Mesenchymal stem cell (in vitro differentiated cells and primary cell): ENCODE measurements around the gene CCDC184.

Source experiments
- DNase-seq: peaks from one replicate; pipeline ENCODE4 v3.0.0-alpha.2; 2013
- H2AFZ ChIP-seq: one replicate; pipeline ENCODE4 v1.6.1; 2013; ENCODE audit warnings: low read depth, mild to moderate bottlenecking, control low read depth, inconsistent platforms, low read length, moderate library complexity
- H2AK5ac ChIP-seq: 2 replicates; pipeline ENCODE4 v1.6.1; 2013; ENCODE audit warnings: low read length, moderate library complexity, mild to moderate bottlenecking, inconsistent platforms; ENCODE audit not compliant: severe bottlenecking
- H2BK120ac ChIP-seq: one replicate; pipeline ENCODE4 v1.6.1; 2013; ENCODE audit warnings: low read depth, mild to moderate bottlenecking, inconsistent platforms, low read length, moderate library complexity
- H2BK12ac ChIP-seq, 2 experiments: one replicate each; pipeline ENCODE4 v1.6.1; 2013; ENCODE audit warnings: inconsistent platforms in 2 of 2, low read length in 2 of 2, mild to moderate bottlenecking in 2 of 2, moderate library complexity in 2 of 2, control low read depth in 1 of 2
- H2BK15ac ChIP-seq: one replicate; pipeline ENCODE4 v1.6.1; 2013; ENCODE audit warnings: mild to moderate bottlenecking, low read depth, inconsistent platforms; ENCODE audit not compliant: poor library complexity, severe bottlenecking
- H2BK5ac ChIP-seq: 2 replicates; pipeline ENCODE4 v1.6.1; 2013; ENCODE audit warnings: low read depth, mild to moderate bottlenecking, low read length, control low read depth, inconsistent platforms; ENCODE audit not compliant: poor library complexity, severe bottlenecking
- H3K14ac ChIP-seq, 2 experiments: one replicate each; pipeline ENCODE4 v1.6.1; 2013; ENCODE audit warnings: inconsistent platforms in 2 of 2, low read length in 2 of 2, control low read depth in 1 of 2, mild to moderate bottlenecking in 1 of 2, moderate library complexity in 1 of 2
- H3K18ac ChIP-seq, 2 experiments: one replicate each; pipeline ENCODE4 v1.6.1; 2013; ENCODE audit warnings: inconsistent platforms in 2 of 2, low read length in 2 of 2, control low read depth in 1 of 2, low read depth in 1 of 2, mild to moderate bottlenecking in 1 of 2
- H3K23ac ChIP-seq, 2 experiments: one replicate each; pipeline ENCODE4 v1.6.1; 2013; ENCODE audit warnings: inconsistent platforms in 2 of 2, low read length in 2 of 2, mild to moderate bottlenecking in 2 of 2, moderate library complexity in 2 of 2, control low read depth in 1 of 2
- H3K27ac ChIP-seq: 2 replicates; pipeline ENCODE4 v1.5.1; 2013; ENCODE audit warnings: mild to moderate bottlenecking, moderate library complexity, low read length, control low read depth, inconsistent platforms; ENCODE audit not compliant: poor library complexity, severe bottlenecking
- H3K27me3 ChIP-seq, 2 experiments: 2 replicates each; pipeline versions ENCODE4 v1.6.1 to v1.7.0; 2013; ENCODE audit warnings: low read length in 2 of 2, mild to moderate bottlenecking in 2 of 2, moderate library complexity in 2 of 2, control low read depth in 1 of 2, inconsistent platforms in 1 of 2; ENCODE audit not compliant: control insufficient read depth in 1 of 2, insufficient read depth in 1 of 2
- H3K36me3 ChIP-seq, 2 experiments: 2 replicates each; pipeline versions ENCODE4 v1.6.1 to v1.7.0; 2013; ENCODE audit warnings: low read length in 2 of 2, control low read depth in 1 of 2, inconsistent platforms in 1 of 2, low read depth in 1 of 2, mild to moderate bottlenecking in 1 of 2; ENCODE audit not compliant: insufficient read depth in 2 of 2, control insufficient read depth in 1 of 2
- H3K4ac ChIP-seq, 2 experiments: one replicate each; pipeline ENCODE4 v1.6.1; 2013; ENCODE audit warnings: inconsistent platforms in 2 of 2, low read length in 2 of 2, mild to moderate bottlenecking in 2 of 2, moderate library complexity in 2 of 2, control low read depth in 1 of 2, low read depth in 1 of 2
- H3K4me1 ChIP-seq: 2 replicates; pipeline ENCODE4 v1.6.1; 2013; ENCODE audit warnings: low read depth, low read length, control low read depth; ENCODE audit not compliant: control insufficient read depth, insufficient read depth
- H3K4me2 ChIP-seq: 2 replicates; pipeline ENCODE4 v1.6.1; 2013; ENCODE audit warnings: low read length, mild to moderate bottlenecking, inconsistent platforms; ENCODE audit not compliant: poor library complexity, severe bottlenecking
- H3K4me3 ChIP-seq, 2 experiments: 2 replicates each; pipeline versions ENCODE4 v1.5.1 to v1.7.0; 2013; ENCODE audit warnings: low read length in 2 of 2, mild to moderate bottlenecking in 2 of 2, control low read depth in 1 of 2, low read depth in 1 of 2; ENCODE audit not compliant: insufficient read depth in 1 of 2
- H3K79me1 ChIP-seq: replicated peaks from 2 replicates; pipeline ENCODE4 v1.6.1; 2013; ENCODE audit warnings: mild to moderate bottlenecking, control low read depth, low read length, inconsistent platforms; ENCODE audit not compliant: poor library complexity, severe bottlenecking
- H3K9ac ChIP-seq: 2 replicates; pipeline ENCODE4 v1.7.0; 2013; ENCODE audit warnings: mild to moderate bottlenecking, low read length, moderate library complexity
- H3K9me3 ChIP-seq: 2 replicates; pipeline ENCODE4 v1.7.0; 2013; ENCODE audit warnings: mild to moderate bottlenecking, low read length; ENCODE audit not compliant: control insufficient read depth
- H4K8ac ChIP-seq: one replicate; pipeline ENCODE4 v1.6.1; 2013; ENCODE audit warnings: inconsistent platforms, mild to moderate bottlenecking, low read length, moderate library complexity
- H4K91ac ChIP-seq: one replicate; pipeline ENCODE4 v1.6.1; 2013; ENCODE audit warnings: mild to moderate bottlenecking, low read length, inconsistent platforms
- WGBS: methylation state at CpG from one replicate; pipeline ENCODE4 v1.1.7; 2013; ENCODE audit warnings: mixed read lengths; 5-methylcytosine and 5-hydroxymethylcytosine counted together

The CCDC184 gene

DNA sequence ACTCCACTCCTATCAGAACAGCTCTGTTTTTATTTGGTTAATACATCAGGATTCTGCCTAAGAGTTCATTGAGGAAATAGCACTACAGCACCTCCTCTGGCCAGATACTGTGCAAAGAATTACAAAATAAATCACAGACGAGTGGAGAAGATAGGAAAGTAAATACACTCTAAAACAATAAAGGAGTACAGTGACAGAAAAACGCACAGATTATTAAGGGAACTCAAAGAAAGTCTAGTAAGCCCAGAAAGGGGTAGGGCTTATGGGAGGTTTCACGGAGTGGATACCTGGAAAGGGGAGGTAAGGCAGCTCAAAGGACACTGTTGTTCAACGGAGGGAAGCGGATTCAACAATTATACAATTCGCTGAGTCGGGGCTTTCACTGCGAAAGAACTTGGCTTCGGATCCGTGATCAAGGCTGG lies 14.1 kb downstream of the CCDC184 start:
- H3K23ac ChIP-seq, result no peak overlapping the region
- peak overlapping the region; percentile 20 for H2AFZ ChIP-seq
- H2BK120ac ChIP-seq, result no peak overlapping the region
- no peak for DNase-seq
- no peak overlapping the region for H3K4me2 ChIP-seq
- peak overlapping the region in 1 of 2 experiments; percentile 15 for H3K4ac ChIP-seq
- H3K9ac ChIP-seq, result peak overlapping the region; percentile 99
- no peaks in the 10 kb centered on the region for H3K36me3 ChIP-seq
- H2AK5ac ChIP-seq, result no peak overlapping the region
- H4K91ac ChIP-seq, result no peak overlapping the region
- no peak overlapping the region for H4K8ac ChIP-seq
- H3K27me3 ChIP-seq, result peaks cover 0 to 33% of the 10 kb centered on the region in 2 experiments
- H2BK5ac ChIP-seq, result no peak overlapping the region
- peak overlapping the region; percentile 39 for H2BK15ac ChIP-seq
- H3K4me3 ChIP-seq, result peak overlapping the region in 1 of 2 experiments; percentile 84
- H3K9me3 ChIP-seq, result no peaks in the 10 kb centered on the region
- no peaks in the 10 kb centered on the region for H3K4me1 ChIP-seq
- H3K27ac ChIP-seq, result no peak overlapping the region
- peak overlapping the region; percentile 16 to 93 for H3K18ac ChIP-seq
- H3K79me1 ChIP-seq, result no peaks in the 10 kb centered on the region
- 35% methylated on average over 9 of the region's 10 CpGs for WGBS
- H2BK12ac ChIP-seq, result peak overlapping the region in 1 of 2 experiments; percentile 96
- no peak overlapping the region for H3K14ac ChIP-seq

DNA sequence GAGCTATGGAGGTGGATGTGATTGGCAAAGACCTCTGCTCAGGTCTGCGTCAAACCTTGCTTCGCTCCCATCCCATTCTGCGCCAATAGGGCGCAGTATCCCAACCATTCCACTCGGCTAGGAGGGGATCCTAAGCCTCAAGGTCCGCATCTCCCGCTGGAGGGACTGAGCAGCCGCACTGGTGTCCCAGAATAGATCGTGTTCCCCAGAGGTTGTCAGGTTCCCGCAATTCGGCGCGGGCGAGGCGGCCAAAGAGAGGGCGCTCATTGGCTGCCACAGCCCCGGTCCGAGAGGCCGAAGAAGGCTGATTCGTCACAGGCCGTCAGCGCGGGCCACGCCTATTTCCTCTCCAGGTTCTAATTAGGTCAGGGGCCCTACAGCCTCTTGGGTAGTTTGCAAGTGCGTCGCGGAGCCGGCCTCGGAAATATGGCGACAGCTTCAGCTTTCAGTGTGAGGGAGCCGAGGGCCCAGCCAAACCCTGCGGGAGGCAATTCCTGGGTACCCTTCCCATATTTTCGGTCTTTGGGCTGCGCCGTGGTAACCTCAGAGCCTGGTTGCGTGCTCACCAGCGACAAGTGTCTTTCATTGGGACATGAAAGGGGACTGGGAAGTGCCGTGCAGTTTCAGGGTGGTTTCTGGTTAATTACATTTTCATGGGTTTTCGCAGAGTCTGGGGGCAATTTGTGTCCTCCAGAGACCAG lies 14.7 kb downstream of the CCDC184 start:
- peak; percentile 85 for DNase-seq
- Histone ChIP-seq H2BK12ac (peak overlapping the region; percentile 64 to 98), H3K4me3 (peak overlapping the region in 1 of 2 experiments; percentile 84), H3K4me1 (no peaks in the 10 kb centered on the region), H3K4me2 (no peak overlapping the region), H3K18ac (peak overlapping the region; percentile 75 to 93), H2AK5ac (no peak overlapping the region), H2BK15ac (peak overlapping the region; percentile 39), H3K9me3 (no peaks in the 10 kb centered on the region), H4K91ac (peak overlapping the region; percentile 84), H3K79me1 (no peaks in the 10 kb centered on the region), H3K36me3 (no peaks in the 10 kb centered on the region), H2BK120ac (peak overlapping the region; percentile 2), H3K23ac (no peak overlapping the region), H3K14ac (peak overlapping the region in 1 of 2 experiments; percentile 83), H4K8ac (peak overlapping the region; percentile 58), H3K4ac (peak overlapping the region; percentile 15 to 82), H3K27ac (no peak overlapping the region), H3K27me3 (peaks cover 0 to 39% of the 10 kb centered on the region in 2 experiments), H2AFZ (peak overlapping the region; percentile 20), H2BK5ac (no peak overlapping the region), H3K9ac (peak overlapping the region; percentile 99)
- WGBS, result 34% methylated on average over 39 of the region's 39 CpGs

DNA sequence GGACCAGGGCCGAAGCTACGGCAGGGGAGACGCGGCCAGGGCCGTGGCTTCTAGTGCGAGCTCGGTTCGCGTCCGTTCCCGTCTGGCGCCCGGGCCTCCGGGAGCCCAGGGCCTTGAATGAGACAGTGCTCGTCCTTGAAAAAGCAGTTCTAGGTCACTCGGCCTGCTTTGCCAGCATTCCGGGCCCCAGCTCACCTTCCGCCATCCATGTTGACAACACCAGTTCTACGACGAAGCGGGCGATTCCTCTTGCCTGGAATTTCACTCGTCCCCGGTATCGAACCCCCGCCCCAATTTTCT lies 15.2 kb downstream of the CCDC184 start:
- no peaks in the 10 kb centered on the region for H3K79me1 ChIP-seq
- peak overlapping the region in 1 of 2 experiments; percentile 84 for H3K4me3 ChIP-seq
- H3K27ac ChIP-seq, result no peak overlapping the region
- H4K8ac ChIP-seq, result peak overlapping the region; percentile 58
- WGBS, result 73% methylated on average over 26 of the region's 26 CpGs
- H2BK15ac ChIP-seq, result peak overlapping the region; percentile 34
- no peaks in the 10 kb centered on the region for H3K36me3 ChIP-seq
- H2AK5ac ChIP-seq, result no peak overlapping the region
- no peak overlapping the region for H2AFZ ChIP-seq
- peaks cover 0 to 41% of the 10 kb centered on the region in 2 experiments for H3K27me3 ChIP-seq
- H2BK12ac ChIP-seq, result peak overlapping the region; percentile 80 to 98
- H3K23ac ChIP-seq, result no peak overlapping the region
- H4K91ac ChIP-seq, result peak overlapping the region; percentile 84
- H3K4ac ChIP-seq, result peak overlapping the region in 1 of 2 experiments; percentile 82
- H3K4me1 ChIP-seq, result no peaks in the 10 kb centered on the region
- no peak overlapping the region for H2BK5ac ChIP-seq
- peak overlapping the region; percentile 75 to 93 for H3K18ac ChIP-seq
- H3K9me3 ChIP-seq, result no peaks in the 10 kb centered on the region
- no peak overlapping the region for H3K14ac ChIP-seq
- peak overlapping the region; percentile 2 for H2BK120ac ChIP-seq
- H3K4me2 ChIP-seq, result no peak overlapping the region
- peak overlapping the region; percentile 99 for H3K9ac ChIP-seq
- DNase-seq, result no peak

DNA sequence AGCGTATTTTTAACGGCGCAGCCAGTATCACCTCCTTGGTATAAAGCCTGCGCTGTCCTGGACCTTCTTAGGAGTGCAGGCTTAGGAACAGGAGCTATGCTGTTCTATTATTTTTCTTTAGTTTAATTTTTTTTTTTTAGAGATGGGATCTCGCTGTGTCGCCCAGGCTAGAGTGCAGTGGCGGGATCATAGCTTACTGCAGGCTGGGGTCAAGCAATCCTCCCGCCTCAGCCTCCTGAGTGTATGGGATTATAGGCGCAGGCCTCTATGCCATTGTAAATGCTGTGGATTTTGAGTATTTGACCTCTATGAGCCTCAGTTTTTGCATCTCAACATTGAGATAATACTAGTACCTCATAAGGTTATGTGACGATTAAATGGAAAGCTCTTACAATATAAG lies 15.5 kb downstream of the CCDC184 start:
- no peaks in the 10 kb centered on the region for H3K36me3 ChIP-seq
- H3K4me1 ChIP-seq, result no peaks in the 10 kb centered on the region
- no peaks in the 10 kb centered on the region for H3K9me3 ChIP-seq
- H2BK120ac ChIP-seq, result peak overlapping the region; percentile 2
- peak overlapping the region in 1 of 2 experiments; percentile 82 for H3K4ac ChIP-seq
- no peak overlapping the region for H3K27ac ChIP-seq
- peak overlapping the region; percentile 75 to 93 for H3K18ac ChIP-seq
- H3K9ac ChIP-seq, result peak overlapping the region; percentile 99
- H3K23ac ChIP-seq, result no peak overlapping the region
- H3K27me3 ChIP-seq, result peaks cover 0 to 41% of the 10 kb centered on the region in 2 experiments
- no peak overlapping the region for H2BK5ac ChIP-seq
- peak overlapping the region; percentile 80 to 98 for H2BK12ac ChIP-seq
- H2AK5ac ChIP-seq, result no peak overlapping the region
- H4K91ac ChIP-seq, result peak overlapping the region; percentile 84
- no peak overlapping the region for H3K14ac ChIP-seq
- no peak overlapping the region for H2AFZ ChIP-seq
- 94% methylated on average over 8 of the region's 10 CpGs for WGBS
- no peaks in the 10 kb centered on the region for H3K79me1 ChIP-seq
- peak overlapping the region; percentile 58 for H4K8ac ChIP-seq
- H3K4me3 ChIP-seq, result peak overlapping the region in 1 of 2 experiments; percentile 84
- no peak for DNase-seq
- H2BK15ac ChIP-seq, result peak overlapping the region; percentile 34
- H3K4me2 ChIP-seq, result no peak overlapping the region
